HS-5 (cell line): ENCODE data around the gene SLC1A5.

Experiments used
- DNase-seq: peaks from one replicate; pipeline ENCODE4 v3.0.0-alpha.2; 2012; ENCODE audit warnings: low read depth

SLC1A5 gene

DNA sequence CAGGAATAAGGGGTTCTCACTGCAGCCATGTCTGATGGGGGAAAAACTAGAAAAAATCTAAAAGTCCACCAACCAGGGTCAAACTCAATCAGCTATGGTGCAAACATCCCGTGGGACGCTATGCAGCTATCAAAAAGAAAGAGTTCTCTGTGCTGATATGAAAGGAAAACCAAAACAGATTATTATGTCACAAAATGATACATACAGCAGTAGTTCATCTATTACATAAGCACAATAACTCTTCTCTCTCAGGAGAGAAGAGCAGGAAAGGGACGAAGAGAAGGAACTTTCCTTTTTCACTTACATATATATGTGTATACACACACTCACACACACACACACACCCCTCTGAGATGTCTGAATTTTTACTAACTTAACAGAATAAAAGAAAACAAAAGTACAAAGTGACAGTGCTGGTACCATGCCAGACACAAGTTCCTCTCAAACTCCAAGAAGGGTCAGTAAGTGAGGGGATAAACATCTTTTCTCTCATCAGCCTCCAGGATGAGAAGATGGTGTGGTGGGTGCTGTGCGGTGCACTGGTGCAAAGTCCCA, 45.4 kb downstream of the SLC1A5 start:
- no peak for DNase-seq

DNA sequence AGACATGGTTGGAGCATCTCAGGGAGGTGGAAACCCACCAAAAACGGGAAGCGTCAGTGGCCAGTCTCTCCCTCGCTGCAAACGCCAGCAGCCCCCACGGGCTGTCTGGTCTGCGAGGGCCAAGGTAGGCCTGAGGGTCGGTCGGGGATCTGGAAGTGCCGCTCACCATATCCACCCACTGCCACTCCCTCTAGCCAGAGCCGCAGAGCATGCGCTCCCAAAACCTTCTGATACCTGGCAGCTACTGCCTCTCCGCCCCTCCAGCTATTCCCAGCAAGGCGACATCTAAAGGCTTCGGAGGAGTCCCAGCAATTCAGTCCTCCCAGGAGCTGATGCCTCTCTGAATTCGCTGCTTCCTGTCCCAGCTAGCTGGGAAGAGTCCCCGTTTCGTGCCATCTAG, 46.9 kb downstream of the SLC1A5 start:
- DNase-seq = no peak

- no peak for DNase-seq
These were observed 49.1 kb downstream of the SLC1A5 start for GRCh38 chr19:46739290-46739771.

DNA sequence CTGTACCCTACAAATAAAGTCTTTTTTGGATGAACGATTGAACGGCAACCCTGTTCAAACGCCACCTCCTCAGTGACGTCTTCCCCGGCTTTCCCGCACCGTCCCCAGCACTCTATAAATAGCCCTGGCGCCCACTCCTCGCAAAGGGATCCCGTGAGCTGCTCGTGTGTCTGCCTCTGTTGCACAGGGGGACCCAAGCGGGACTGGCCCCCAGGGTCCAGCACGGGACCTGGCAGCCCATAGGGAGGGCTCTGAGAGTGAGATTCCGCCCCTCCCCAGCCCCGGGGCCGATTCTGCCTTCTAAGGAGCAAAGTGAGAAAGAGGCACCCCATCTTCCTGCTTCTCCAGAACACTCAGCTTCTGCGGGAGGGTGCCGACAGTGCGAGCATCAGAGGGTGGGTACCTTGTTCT, 50.6 kb downstream of the SLC1A5 start:
- no peak for DNase-seq

GRCh38 chr19:46737298-46737654, 51.1 kb downstream of the SLC1A5 start:
- DNase-seq = no peak

DNA sequence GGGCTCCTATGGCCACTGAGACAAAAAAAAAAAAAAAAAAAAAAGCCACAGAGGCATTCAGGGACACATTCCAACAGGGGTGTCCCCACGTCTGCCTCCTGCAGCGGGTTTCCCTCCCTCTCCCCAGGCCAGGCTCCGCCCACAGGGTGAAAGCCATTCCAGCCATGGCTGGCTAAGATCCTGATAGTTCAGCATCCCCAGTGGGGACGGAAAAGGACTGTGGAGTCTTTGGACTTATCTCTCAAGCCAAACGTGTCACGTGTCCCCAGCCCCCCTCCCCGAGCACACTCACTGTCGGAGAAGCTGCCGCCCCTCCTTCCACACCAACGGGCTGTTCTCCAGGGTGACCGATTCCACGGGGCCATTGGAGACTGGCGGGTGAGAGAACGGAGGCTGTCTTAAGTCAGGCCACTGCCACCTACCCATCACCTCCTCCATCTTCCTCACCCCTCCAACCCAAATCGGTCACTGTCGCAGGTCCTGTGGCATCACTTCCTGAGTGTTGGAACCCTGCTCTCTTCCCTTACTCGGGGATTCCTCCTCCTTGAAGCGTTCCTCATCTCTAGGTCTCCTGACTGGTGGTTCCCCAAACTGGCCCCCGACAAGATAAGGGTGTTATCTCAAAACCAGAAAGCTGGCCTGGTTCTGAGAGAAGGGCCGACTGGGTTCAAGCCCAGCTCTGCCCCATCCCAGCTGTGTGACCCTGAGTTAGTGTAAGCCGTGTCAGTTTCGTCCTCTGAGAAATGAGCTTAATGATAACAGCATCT, 51.7 kb downstream of the SLC1A5 start:
- DNase-seq = no peak

- DNase-seq = no peak
These were observed 54.6 kb downstream of the SLC1A5 start for GRCh38 chr19:46733690-46734292.

- no peak for DNase-seq
These were observed 55.3 kb downstream of the SLC1A5 start for GRCh38 chr19:46732966-46733689.

- no peak for DNase-seq
These were observed 56.0 kb downstream of the SLC1A5 start for GRCh38 chr19:46732172-46732938.

DNA sequence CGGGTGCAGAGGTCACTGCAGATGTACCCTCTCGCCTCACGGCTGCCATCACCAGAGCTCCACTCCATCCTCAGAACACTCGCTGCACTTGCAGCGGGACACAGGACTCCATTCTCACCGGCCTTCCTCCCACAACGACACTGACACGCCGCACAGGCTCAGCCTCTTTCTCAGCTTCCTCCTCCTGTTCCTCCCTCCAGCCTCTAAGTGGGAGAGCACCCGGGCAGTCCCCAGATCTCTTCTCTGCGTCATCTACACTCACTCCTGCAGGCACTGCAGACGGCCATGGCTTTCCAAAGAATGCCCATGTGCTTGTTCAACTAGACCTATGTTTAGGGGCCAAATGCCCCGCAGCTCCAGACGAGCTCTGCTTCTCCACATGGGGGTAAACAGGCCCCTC, 56.8 kb downstream of the SLC1A5 start:
- DNase-seq = no peak

GRCh38 chr19:46731007-46731501, 57.3 kb downstream of the SLC1A5 start:
- DNase-seq = no peak

- no peak for DNase-seq
These were observed 57.8 kb downstream of the SLC1A5 start for GRCh38 chr19:46730595-46730994.

DNA sequence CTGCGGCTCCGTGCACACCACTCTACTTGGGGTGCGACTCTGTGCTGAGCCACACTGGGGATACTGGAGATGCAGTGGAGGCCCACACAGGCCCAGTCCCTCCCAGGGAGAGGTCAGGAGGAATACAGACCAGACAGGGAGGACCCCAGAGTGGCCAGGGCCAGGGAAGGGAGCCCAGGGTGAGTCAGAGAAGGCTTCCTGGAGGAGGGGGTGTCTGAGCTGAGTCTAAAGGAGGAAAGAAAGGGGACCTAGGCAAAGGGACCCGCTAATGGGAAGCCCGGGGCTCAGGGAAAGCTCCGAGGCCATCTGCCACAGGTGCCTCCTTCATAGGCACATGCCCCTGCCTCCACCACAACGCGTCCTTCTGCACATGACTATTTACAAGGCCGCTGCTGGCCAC, 58.2 kb downstream of the SLC1A5 start:
- no peak for DNase-seq

GRCh38 chr19:46729696-46730095, 58.7 kb downstream of the SLC1A5 start:
- DNase-seq = no peak

DNA sequence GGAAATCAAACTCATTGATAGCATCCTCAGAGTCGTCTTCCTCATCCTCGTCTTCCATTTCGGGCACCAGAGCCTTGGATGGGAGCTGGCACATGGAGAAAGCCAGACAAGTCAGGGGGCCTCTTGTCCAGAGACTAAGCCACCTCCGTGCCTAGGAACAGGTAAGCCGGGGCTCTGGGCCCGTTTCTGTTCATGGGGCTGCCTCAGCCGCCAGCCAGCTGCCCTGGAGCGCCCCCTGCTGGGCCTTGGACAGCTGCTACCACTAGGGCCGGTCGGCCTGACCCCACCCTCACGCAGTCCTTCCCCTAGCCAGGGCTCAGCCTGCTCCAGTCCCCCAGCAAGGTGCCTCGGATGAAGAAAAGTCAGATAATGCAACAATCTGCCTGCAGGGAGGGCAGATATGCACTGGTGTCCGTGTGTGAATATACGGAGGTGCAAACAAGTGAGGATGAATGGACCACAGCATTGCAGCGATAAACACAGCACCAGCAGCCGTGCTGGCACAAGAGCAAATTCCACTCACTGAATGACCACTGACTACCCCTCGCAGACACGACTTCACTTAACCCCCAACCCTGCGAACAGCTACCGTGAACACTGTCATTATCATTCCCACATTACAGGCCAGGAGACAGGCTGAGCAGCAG, 59.6 kb downstream of the SLC1A5 start:
- DNase-seq = no peak

GRCh38 chr19:46728208-46728607, 60.2 kb downstream of the SLC1A5 start:
- DNase-seq = no peak

- DNase-seq = no peak
These were observed 60.6 kb downstream of the SLC1A5 start for GRCh38 chr19:46727757-46728156.

DNA sequence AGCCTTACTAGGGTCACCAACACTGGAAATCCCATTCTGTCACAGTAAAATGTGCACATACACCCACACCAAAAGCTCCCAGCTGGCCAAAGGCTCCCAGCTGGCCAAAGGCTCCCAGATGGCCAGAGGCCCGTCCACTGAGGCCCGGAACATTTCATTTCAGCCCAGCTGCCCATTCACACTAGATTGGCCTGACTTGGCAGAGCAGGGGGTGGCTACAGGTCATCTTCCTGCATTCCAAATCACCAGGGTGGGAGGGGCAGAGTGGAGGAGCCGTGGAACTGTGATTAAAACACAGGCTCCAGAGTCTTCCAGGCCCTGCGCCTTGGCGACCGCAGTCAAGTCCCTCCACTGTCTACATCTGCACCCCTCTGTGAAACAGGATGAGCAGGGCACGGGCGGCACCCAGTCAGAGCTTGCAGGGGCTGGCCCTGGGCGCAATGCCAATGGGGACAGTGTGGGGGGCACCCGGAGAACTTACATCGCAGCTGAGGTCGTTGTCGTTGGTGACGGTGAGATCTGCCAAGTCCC, 61.4 kb downstream of the SLC1A5 start:
- DNase-seq = no peak

DNA sequence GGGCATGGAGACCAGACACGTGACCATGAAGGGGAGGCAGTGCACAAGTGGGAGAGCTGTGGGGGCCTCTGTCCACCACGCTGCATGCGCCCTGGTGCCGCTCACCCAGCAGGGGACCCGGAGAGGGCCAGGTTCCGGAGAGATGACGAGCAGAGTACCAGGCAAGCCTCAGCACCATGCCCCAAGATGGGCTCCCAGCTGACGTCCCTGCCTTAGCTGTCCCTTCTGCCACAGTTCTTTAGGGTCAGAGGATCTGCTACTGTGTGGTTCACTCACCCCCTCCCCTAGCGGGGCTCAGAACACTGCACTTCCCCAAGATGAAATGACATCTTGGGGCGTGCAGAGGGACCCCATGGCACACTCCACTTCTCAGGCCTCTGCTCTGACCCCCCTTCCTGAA, 61.8 kb downstream of the SLC1A5 start:
- no peak for DNase-seq

DNA sequence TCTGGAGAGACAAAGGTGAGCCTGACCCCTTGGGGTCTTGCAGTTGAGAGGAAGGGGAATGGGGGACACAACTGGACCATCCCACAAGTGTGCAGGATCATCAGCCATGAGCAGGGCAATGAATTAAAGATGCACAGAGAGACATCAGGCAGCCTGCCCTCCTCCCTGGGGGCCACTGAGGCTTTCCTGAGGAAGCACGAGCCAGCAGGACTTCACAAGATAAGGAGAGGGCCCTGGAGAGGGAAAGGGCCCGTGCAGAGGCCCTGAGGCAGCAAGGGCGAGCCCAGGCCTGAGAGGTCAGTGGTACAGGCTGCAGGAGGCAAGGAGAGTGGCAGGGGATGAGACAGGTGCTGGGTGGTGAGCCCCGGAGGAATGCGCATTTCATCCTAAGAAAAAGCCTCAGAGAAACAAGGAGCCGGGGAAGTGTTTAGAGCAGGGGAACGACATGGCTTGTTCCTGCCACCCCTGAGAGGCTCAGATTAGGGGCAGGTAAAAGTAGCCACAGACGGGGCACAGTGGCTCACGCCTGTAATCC, 62.5 kb downstream of the SLC1A5 start:
- DNase-seq = no peak
